Jurkat, Clone E6-1 (cell line): ENCODE measurements around the gene TAF1C.

Experiments used
- DNase-seq: peaks from one replicate; pipeline ENCODE4 v3.0.0-alpha.2; 2011; ENCODE audit warnings: low read depth, low spot score
- H3K4me3 ChIP-seq: 2 replicates; pipeline ENCODE4 v1.5.1; 2011; ENCODE audit warnings: mild to moderate bottlenecking, low read length, control low read depth, moderate library complexity

TAF1C gene

GRCh38 chr16:84190731-84191388 is 4.0 kb upstream of the TAF1C start, which contains the start of gene ADAD2:
Gene ADAD2, plus strand, starts transcription at chr16:84191157. Its CDS starts 74 bp downstream, at chr16:84191231.
- DNase-seq = no peak
- H3K4me3 ChIP-seq = no peak within 1 kb of the TSS

- no peak overlapping the region for H3K4me3 ChIP-seq
Observed at GRCh38 chr16:84184775-84185174, 2.1 kb downstream of the TAF1C start.

GRCh38 chr16:84183911-84184591 is 2.8 kb downstream of the TAF1C start:
- no peak overlapping the region for H3K4me3 ChIP-seq
- DNase-seq = no peak

More at GRCh38 chr16:84184775-84185174, 2.1 kb downstream of the TAF1C start:
- no peak for DNase-seq

- H3K4me3 ChIP-seq = no peak overlapping the region
- DNase-seq = no peak
Observed at GRCh38 chr16:84183572-84183875, 3.3 kb downstream of the TAF1C start.

- DNase-seq = no peak
- no peak overlapping the region for H3K4me3 ChIP-seq
Observed at GRCh38 chr16:84182680-84183571, 3.9 kb downstream of the TAF1C start.

- no peak for DNase-seq
- H3K4me3 ChIP-seq = no peak overlapping the region
Observed at GRCh38 chr16:84182104-84182503, 4.8 kb downstream of the TAF1C start.

- no peak overlapping the region for H3K4me3 ChIP-seq
- DNase-seq = no peak
Observed at GRCh38 chr16:84181144-84181915, 5.5 kb downstream of the TAF1C start.

- H3K4me3 ChIP-seq = no peak overlapping the region
- no peak for DNase-seq
Observed at GRCh38 chr16:84180519-84181140, 6.2 kb downstream of the TAF1C start.

GRCh38 chr16:84179612-84180320 is 7.1 kb downstream of the TAF1C start:
- DNase-seq = no peak
- no peak overlapping the region for H3K4me3 ChIP-seq

GRCh38 chr16:84178892-84179611 is 7.8 kb downstream of the TAF1C start:
- DNase-seq = no peak
- no peak overlapping the region for H3K4me3 ChIP-seq

- H3K4me3 ChIP-seq = no peak overlapping the region
- DNase-seq = no peak
Observed at GRCh38 chr16:84178146-84178765, 8.6 kb downstream of the TAF1C start.

GRCh38 chr16:84177741-84178073 is 9.2 kb downstream of the TAF1C start:
- no peak for DNase-seq
- no peak overlapping the region for H3K4me3 ChIP-seq

GRCh38 chr16:84176192-84177053 is 10.4 kb downstream of the TAF1C start:
- no peak for DNase-seq
- no peak overlapping the region for H3K4me3 ChIP-seq

GRCh38 chr16:84175350-84176081 is 11.3 kb downstream of the TAF1C start:
- peak; percentile 50 for DNase-seq
- H3K4me3 ChIP-seq = no peak overlapping the region

GRCh38 chr16:84174396-84174795 is 12.5 kb downstream of the TAF1C start:
- no peak overlapping the region for H3K4me3 ChIP-seq
- DNase-seq = no peak

- no peak overlapping the region for H3K4me3 ChIP-seq
- DNase-seq = no peak
Observed at GRCh38 chr16:84169765-84170310, 17.0 kb downstream of the TAF1C start.
